SK-N-SH (cell line): ENCODE data around the gene ZAR1L. TPM values are rescaled to one million over a fixed set of nuclear protein-coding genes. Genes with fewer than 3 reads are reported as not detected.

Source experiments
- CTCF ChIA-PET: fragments of 300-600, 350-600 bp; formaldehyde crosslinking; extraction: SDS; loops from one replicate; lab custom pipeline; 2021; lab: Yijun Ruan, JAX
- POLR2A ChIA-PET: fragments of 350-600 bp; sonication (Branson Sonifier 250); formaldehyde crosslinking; extraction: SDS; loops from one replicate; lab custom pipeline; 2020; ENCODE audit warnings: antibody characterized with exemption, inconsistent platforms; lab: Yijun Ruan, JAX
- DNase-seq: peaks from one replicate; pipeline ENCODE4 v3.0.0; 2012
- H2AFZ ChIP-seq: fragments of 200-600 bp; sonication (generic); 2 replicates; pipeline ENCODE4 v1.8.1; 2016; ENCODE audit warnings: antibody characterized with exemption, mild to moderate bottlenecking, low read depth
- H3F3A ChIP-seq: fragments of 200-600 bp; sonication (generic); replicated peaks from 2 replicates; pipeline ENCODE3; 2016; ENCODE audit warnings: antibody characterized with exemption, mild to moderate bottlenecking; ENCODE audit not compliant: insufficient read depth
- H3K27ac ChIP-seq, 2 experiments: fragments of 200-500 bp in 1 of 2; fragments of 200-600 bp in 1 of 2; sonication (Bioruptor generic) in 1 of 2; sonication (generic), shearing (Covaris generic) in 1 of 2; 2 replicates each; pipeline versions ENCODE4 v1.5.1 to v1.6.1; 2014 to 2016; ENCODE audit warnings: low read depth in 2 of 2, inconsistent platforms in 1 of 2, low read length in 1 of 2, mild to moderate bottlenecking in 1 of 2, mixed read lengths in 1 of 2
- H3K27me3 ChIP-seq: fragments of 200-600 bp; sonication (generic), shearing (Covaris generic); 2 replicates; pipeline ENCODE4 v1.6.1; 2016; ENCODE audit warnings: mixed run types; ENCODE audit not compliant: insufficient read depth
- H3K36me3 ChIP-seq, 2 experiments: fragments of 200-500 bp in 1 of 2; fragments of 200-600 bp in 1 of 2; sonication (Bioruptor generic) in 1 of 2; sonication (generic) in 1 of 2; replicated peaks in 1 of 2; 2 replicates each; pipeline versions ENCODE3 to v1.5.1; 2014 to 2016; ENCODE audit warnings: low read length in 1 of 2, mild to moderate bottlenecking in 1 of 2; ENCODE audit not compliant: insufficient read depth in 2 of 2, control insufficient read depth in 1 of 2
- H3K4me1 ChIP-seq, 2 experiments: fragments of 200-500 bp in 1 of 2; fragments of 200-600 bp in 1 of 2; sonication (Bioruptor generic) in 1 of 2; sonication (generic), shearing (Covaris generic) in 1 of 2; 2 replicates each; pipeline versions ENCODE4 v1.5.1 to v1.6.1; 2014 to 2016; ENCODE audit warnings: low read depth in 1 of 2, low read length in 1 of 2, mixed run types in 1 of 2; ENCODE audit not compliant: insufficient read depth in 2 of 2, control insufficient read depth in 1 of 2
- H3K4me2 ChIP-seq: fragments of 200-600 bp; sonication (generic), shearing (Covaris generic); 2 replicates; pipeline ENCODE4 v1.6.1; 2017; ENCODE audit warnings: mixed run types
- H3K4me3 ChIP-seq, 2 experiments: fragments of 200-500 bp in 1 of 2; fragments of 200-600 bp in 1 of 2; sonication (Bioruptor generic) in 1 of 2; sonication (generic), shearing (Covaris generic) in 1 of 2; 2 replicates each; pipeline versions ENCODE4 v1.5.1 to v1.8.1; 2014 to 2016; ENCODE audit warnings: low read depth in 2 of 2, inconsistent platforms in 1 of 2, low read length in 1 of 2, mild to moderate bottlenecking in 1 of 2, mixed read lengths in 1 of 2, moderate library complexity in 1 of 2
- H3K79me2 ChIP-seq: fragments of 200-600 bp; sonication (generic); 2 replicates; pipeline ENCODE4 v1.8.1; 2017; ENCODE audit warnings: mild to moderate bottlenecking; ENCODE audit not compliant: insufficient read depth
- H3K9ac ChIP-seq: fragments of 200-600 bp; sonication (generic); 2 replicates; pipeline ENCODE4 v1.6.1; 2017; ENCODE audit warnings: mixed run types
- H3K9me2 ChIP-seq: fragments of 200-600 bp; sonication (generic); 2 replicates; pipeline ENCODE4 v1.6.1; 2017; ENCODE audit warnings: mixed run types
- H3K9me3 ChIP-seq: fragments of 200-600 bp; sonication (generic); 2 replicates; pipeline ENCODE4 v1.6.1; 2017; ENCODE audit warnings: mixed run types, mild to moderate bottlenecking, moderate library complexity
- H4K20me1 ChIP-seq: fragments of 200-600 bp; sonication (generic); 2 replicates; pipeline ENCODE4 v1.6.1; 2017; ENCODE audit warnings: mild to moderate bottlenecking, mixed run types; ENCODE audit not compliant: insufficient read depth
- EP300 ChIP-seq, 2 experiments: IDR thresholded peaks; 2 replicates each; pipeline versions ENCODE4 v1.4.0 to v1.6.1; 2012; ENCODE audit warnings: borderline replicate concordance in 1 of 2, low read depth in 1 of 2, low read length in 1 of 2
- FOXJ3 ChIP-seq: sonication (generic); formaldehyde crosslinking; IDR thresholded peaks from 2 replicates; pipeline ENCODE4 v1.5.1; 2020; ENCODE audit warnings: mild to moderate bottlenecking, missing genetic modification reagents
- MAX ChIP-seq: IDR thresholded peaks from 2 replicates; pipeline ENCODE4 v1.4.0; 2012; ENCODE audit warnings: low read depth
- MXI1 ChIP-seq: IDR thresholded peaks from 2 replicates; pipeline ENCODE4 v1.6.1; 2012; ENCODE audit warnings: mild to moderate bottlenecking, low read depth, low read length, improper control_type of control experiment
- NFIC ChIP-seq: IDR thresholded peaks from 2 replicates; pipeline ENCODE4 v1.4.0; 2012; ENCODE audit warnings: borderline replicate concordance
- PBX3 ChIP-seq: IDR thresholded peaks from 2 replicates; pipeline ENCODE4; 2012
- POLR2AphosphoS5 ChIP-seq: IDR thresholded peaks from 2 replicates; pipeline ENCODE4 v1.6.1; 2012; ENCODE audit warnings: low read depth, low read length
- SIN3A ChIP-seq: IDR thresholded peaks from 2 replicates; pipeline ENCODE4 v1.6.1; 2012; ENCODE audit warnings: low read depth, mild to moderate bottlenecking, low read length, moderate library complexity, borderline replicate concordance
- TCF12 ChIP-seq: IDR thresholded peaks from 2 replicates; pipeline ENCODE4 v1.4.0; 2012
- YY1 ChIP-seq: IDR thresholded peaks from 2 replicates; pipeline ENCODE4 v1.4.0; 2012; ENCODE audit warnings: low read depth, mild to moderate bottlenecking
- WGBS: methylation state at CpG from one replicate; pipeline ENCODE4 v1.1.6; 2017; ENCODE audit warnings: low lambda C conversion rate; 5-methylcytosine and 5-hydroxymethylcytosine counted together
- polyA plus RNA-seq, 3 experiments: library from polyadenylated mRNA; depleted of rRNA; stranded (reverse); fragments of >200 nt; gene quantifications; 2 replicates each; pipeline ENCODE4 v1.2.3, GENCODE V29; 2012

Gene ZAR1L
- polyA plus RNA-seq, 1 of the 3 experiments (the other 2 are of a cell fraction) = 0.07 TPM

GRCh38 chr13:32284927-32285632 is 30.1 kb downstream of the ZAR1L start:
- H3K9ac ChIP-seq = no peak overlapping the region; the same call in 1 of the 2 replicates
- no peaks in the 10 kb centered on the region for H4K20me1 ChIP-seq
- no peaks in the 10 kb centered on the region for H3K27me3 ChIP-seq
- ChIA-PET CTCF (interaction anchor here (0.6 to 1.0 kb wide), 3 partner anchors 14 to 375 kb away, joined by 3 to 4 read pairs (median 3); no protein-coding TSS in a partner anchor), POLR2A (no interaction called here)
- no peaks in the 10 kb centered on the region for H3K36me3 ChIP-seq
- no peak for DNase-seq
- H3F3A ChIP-seq = peaks cover 4% of the 10 kb centered on the region
- H3K79me2 ChIP-seq = no peaks in the 10 kb centered on the region
- H3K4me3 ChIP-seq = no peak overlapping the region
- H3K27ac ChIP-seq = peak overlapping the region; percentile 72 to 81; a peak in 3 of 4 replicates
- H3K9me2 ChIP-seq = no peaks in the 10 kb centered on the region
- WGBS = 48% methylated on average over 6 of the region's 6 CpGs
- peak overlapping the region; percentile 25 for H3K4me2 ChIP-seq
- H3K4me1 ChIP-seq = peaks cover 0 to 15% of the 10 kb centered on the region in 2 experiments; a peak in 3 of 4 replicates
- TF ChIP-seq PBX3 (0 out of 2 replicates have a peak, but pooled peaks have one; percentile 9), MAX (peak; percentile 22; the same call in 1 of the 2 replicates), FOXJ3 (no peak), YY1 (0 out of 2 replicates have a peak, but pooled peaks have one; percentile 35), POLR2AphosphoS5 (no peak), NFIC (peak; percentile 94), TCF12 (peak; percentile 52), EP300 (IDR thresholded peaks at IDR 0.05; ENCODE audit: borderline replicate concordance in 1 of 2, low read depth in 1 of 2, low read length in 1 of 2) (no peak)
- peak overlapping the region; percentile 49 for H2AFZ ChIP-seq
- H3K9me3 ChIP-seq = no peaks in the 10 kb centered on the region

- Histone ChIP-seq H3K79me2 (no peaks in the 10 kb centered on the region), H2AFZ (no peak overlapping the region), H3K9ac (no peak overlapping the region), H3K36me3 (peaks cover 0 to 3% of the 10 kb centered on the region in 2 experiments), H3K9me2 (no peaks in the 10 kb centered on the region), H3K27me3 (no peaks in the 10 kb centered on the region), H3K27ac (no peak overlapping the region), H3K4me1 (peaks cover 0 to 15% of the 10 kb centered on the region in 2 experiments; a peak in 3 of 4 replicates), H3F3A (peaks cover 4% of the 10 kb centered on the region), H4K20me1 (no peaks in the 10 kb centered on the region), H3K4me3 (no peak overlapping the region), H3K4me2 (no peak overlapping the region), H3K9me3 (no peaks in the 10 kb centered on the region)
- TF ChIP-seq SIN3A (no peak), MXI1 (no peak)
- POLR2A ChIA-PET = no interaction called here
- 64% methylated on average over 2 of the region's 2 CpGs for WGBS
- CTCF ChIA-PET = no interaction called here
- no peak for DNase-seq
These were observed 33.0 kb downstream of the ZAR1L start for GRCh38 chr13:32282096-32282711.
